ENCODE data around the gene GRIFIN.

The GRIFIN gene

DNA sequence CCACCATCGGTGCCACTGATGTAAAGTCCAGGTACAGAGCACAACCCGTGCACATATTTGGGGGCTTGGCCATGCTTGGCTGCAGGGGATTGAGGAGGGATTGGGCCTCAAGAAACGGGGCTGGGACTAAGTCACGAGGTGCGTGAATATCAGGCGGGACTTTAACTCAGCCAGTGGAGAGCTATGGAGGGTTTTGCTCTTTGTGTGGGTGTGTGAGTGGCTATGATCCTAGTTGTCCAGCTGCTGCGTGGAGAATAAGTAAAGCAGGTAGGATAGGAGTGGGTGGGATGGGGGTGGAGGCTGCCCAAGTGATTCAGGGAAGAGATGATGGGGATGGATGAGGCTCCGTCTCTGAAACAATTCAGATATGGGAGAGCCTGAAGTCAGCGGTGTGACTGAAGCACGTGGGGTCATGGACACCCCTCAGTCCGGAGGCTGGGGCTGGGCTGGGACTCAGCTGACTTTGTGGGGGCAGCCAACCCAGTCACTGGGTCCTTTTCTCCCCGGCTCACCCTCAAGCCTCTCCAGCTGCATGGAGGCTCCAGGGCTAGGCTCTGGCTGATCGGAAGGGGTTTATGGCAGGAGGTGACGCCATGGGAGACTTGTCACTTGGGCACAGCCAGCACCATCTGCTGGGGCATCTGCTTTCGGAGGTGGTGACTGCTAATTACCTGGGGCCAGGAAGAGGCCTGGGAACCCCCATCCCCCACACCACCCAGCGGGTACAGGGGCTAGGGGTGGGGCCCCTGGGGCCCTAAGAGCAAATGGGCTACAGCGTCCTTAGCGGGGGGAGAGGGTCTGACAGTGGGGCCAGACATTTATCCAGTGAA, 41.7 kb upstream of the GRIFIN start:
- no peak overlapping the region for H3K4me3 ChIP-seq (ENCODE audit: low read length)
- TF ChIP-seq, protein P1, sequence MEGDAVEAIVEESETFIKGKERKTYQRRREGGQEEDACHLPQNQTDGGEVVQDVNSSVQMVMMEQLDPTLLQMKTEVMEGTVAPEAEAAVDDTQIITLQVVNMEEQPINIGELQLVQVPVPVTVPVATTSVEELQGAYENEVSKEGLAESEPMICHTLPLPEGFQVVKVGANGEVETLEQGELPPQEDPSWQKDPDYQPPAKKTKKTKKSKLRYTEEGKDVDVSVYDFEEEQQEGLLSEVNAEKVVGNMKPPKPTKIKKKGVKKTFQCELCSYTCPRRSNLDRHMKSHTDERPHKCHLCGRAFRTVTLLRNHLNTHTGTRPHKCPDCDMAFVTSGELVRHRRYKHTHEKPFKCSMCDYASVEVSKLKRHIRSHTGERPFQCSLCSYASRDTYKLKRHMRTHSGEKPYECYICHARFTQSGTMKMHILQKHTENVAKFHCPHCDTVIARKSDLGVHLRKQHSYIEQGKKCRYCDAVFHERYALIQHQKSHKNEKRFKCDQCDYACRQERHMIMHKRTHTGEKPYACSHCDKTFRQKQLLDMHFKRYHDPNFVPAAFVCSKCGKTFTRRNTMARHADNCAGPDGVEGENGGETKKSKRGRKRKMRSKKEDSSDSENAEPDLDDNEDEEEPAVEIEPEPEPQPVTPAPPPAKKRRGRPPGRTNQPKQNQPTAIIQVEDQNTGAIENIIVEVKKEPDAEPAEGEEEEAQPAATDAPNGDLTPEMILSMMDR (IDR thresholded peaks at IDR 0.05; ENCODE audit: insufficient read depth, low read depth, low read length, missing control alignments), result no peak
- no peak for DNase-seq (ENCODE audit: low read depth)

DNA sequence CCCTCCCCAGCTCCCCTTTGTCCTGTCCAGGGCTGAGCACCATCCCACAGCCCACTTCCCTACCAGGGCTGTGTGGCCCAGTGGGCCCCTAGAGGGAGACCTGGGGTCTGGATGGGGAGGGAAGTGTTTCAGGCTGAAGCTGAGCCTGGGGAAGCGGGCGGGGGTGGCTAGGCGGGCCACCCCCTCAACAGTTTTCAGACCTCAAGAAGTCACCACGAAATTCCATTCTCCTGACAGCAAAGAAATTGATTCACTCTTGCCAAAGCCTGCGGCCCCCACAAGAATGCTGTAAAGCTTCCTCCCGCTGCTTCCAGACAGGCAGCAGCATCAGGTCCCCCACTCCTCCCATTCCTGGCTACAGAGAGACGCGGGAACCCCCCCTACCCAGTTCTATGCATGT, 40.8 kb upstream of the GRIFIN start:
- H3K4me3 ChIP-seq (ENCODE audit: low read length), result no peak overlapping the region
- peak; percentile 69 for DNase-seq (ENCODE audit: low read depth)
- TF ChIP-seq, protein P1 (IDR thresholded peaks at IDR 0.05; ENCODE audit: insufficient read depth, low read depth, low read length, missing control alignments), result no peak

DNA sequence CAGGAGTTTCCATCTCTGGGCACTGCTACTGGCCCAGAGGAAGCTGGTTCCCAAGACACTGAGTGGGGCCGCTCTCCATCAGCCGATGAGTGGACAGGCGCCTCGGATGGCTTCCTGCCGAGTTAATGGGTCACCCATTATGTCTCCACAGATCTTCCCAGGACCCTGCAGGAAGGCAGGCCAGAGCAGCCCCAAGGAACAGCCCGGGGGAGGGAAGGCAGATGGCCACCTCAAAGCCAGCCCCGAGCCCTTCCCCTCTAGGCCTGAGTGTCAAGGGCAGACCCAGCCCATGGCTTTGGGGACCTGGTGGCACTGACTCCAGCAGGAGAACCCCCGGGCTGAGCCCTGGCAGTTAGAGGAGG, 40.0 kb upstream of the GRIFIN start:
- no peak for DNase-seq (ENCODE audit: low read depth)
- TF ChIP-seq, protein P1 (IDR thresholded peaks at IDR 0.05; ENCODE audit: insufficient read depth, low read depth, low read length, missing control alignments), result no peak
- H3K4me3 ChIP-seq (ENCODE audit: low read length), result no peak overlapping the region

DNA sequence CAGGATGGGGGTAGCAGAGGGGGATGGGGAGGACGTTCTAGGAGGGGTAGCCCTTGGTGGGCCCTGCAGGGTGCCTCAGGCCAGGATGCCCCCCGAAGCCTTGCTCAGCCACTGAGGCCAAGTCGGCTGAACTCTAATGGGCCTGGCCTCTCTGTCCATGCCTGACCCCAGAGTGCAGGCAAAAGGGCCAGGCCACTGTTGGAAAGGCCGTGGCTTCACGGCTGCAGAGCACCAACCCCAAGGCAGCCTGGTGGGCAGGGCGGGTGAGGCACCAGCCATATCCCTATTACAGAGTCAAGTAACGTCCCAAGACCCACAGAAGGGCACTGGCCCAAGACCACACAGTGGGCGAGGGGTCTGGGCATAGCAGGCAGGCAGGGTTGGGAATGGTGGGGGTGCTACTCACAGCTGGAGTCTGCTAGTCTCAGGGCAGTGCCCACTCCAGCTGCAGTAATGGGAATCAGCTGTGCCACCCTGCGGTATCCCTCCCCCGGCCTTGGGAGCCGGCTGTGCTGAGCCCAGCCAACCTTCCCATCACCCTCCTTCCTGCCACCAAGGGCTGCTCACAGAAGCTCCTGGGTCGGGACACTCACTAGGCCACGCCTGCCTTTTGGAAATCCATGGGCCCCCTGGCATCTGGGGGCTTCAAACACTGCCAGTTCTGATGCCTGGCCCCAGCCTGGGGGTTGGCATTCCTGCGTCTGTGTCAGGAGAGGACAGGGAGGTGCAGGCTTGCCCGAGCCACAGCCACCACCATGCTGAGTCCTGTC, 39.4 kb upstream of the GRIFIN start:
- no peak for DNase-seq (ENCODE audit: low read depth)
- no peak overlapping the region for H3K4me3 ChIP-seq (ENCODE audit: low read length)
- TF ChIP-seq, protein P1 (IDR thresholded peaks at IDR 0.05; ENCODE audit: insufficient read depth, low read depth, low read length, missing control alignments), result no peak

DNA sequence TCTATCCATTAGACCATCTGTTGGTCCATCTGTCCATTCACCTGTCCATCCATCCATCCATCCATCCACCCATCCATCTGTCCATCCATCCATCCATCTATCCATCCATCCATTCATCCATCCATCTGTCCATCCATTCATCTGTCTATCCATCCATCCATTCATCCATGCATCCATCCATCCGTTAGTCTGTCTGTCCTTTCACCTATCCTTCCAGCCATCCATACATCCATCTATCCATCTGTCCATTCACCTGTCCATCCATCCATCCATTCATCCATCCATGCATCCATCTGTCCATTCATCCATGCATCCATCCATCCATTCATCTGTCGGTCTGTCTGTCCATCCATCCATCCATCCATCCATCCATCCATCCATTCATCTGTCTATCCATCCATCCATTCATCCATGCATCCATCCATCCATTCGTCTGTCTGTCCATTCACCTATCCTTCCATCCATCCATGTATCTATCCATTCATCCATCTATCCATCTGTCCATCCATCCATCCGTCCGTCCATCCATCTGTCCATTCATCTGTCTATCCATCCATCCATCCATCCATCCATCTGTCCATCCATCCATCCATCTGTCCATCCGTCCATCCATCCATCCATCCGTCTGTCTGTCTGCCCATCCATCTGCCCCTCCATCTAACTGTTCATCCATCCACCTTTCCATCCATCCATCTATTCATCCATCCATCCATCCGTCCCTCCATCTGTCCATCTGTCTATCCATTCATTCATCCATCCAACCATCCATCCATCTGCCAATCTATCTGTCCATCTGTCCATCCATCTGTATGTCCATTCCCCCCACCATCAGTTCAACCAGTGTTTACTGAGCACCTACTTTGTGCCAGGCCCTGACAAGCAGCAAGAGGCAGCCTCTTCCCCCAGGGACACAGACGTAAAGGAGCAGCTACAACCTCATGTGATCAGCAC, 38.5 kb upstream of the GRIFIN start:
- TF ChIP-seq, protein P1 (IDR thresholded peaks at IDR 0.05; ENCODE audit: insufficient read depth, low read depth, low read length, missing control alignments), result no peak
- H3K4me3 ChIP-seq (ENCODE audit: low read length), result no peak overlapping the region
- DNase-seq (ENCODE audit: low read depth), result no peak

DNA sequence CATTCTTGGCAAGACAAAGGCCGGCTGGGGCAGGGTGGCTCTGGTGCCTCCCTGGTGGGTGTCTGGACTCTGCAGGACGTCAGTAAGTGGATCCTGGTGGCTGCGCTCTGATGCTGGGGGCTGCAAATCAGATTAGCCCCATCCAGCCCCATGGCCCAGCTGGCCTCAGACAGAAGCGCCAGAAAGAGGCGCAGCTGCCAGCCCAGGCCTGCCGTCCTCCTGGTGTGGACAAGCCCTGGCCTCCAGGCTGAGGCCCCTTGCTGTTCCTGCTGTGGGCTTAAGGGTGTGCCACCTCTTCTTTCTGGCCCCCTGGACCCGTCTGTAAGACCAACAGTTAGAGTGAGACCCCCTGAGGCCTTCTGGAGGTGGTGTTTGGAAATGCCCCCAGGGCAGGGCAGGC, 37.5 kb upstream of the GRIFIN start:
- no peak for DNase-seq (ENCODE audit: low read depth)
- H3K4me3 ChIP-seq (ENCODE audit: low read length), result no peak overlapping the region
- TF ChIP-seq, protein P1 (IDR thresholded peaks at IDR 0.05; ENCODE audit: insufficient read depth, low read depth, low read length, missing control alignments), result no peak

Data from epithelial cell of esophagus (primary cell).